HG02884 (cell line): Measurements from ENCODE around the gene DCAF11.
A peak's percentile ranks its signal among the peaks of the same experiment; 100 is the strongest.

Experiments used
- ATAC-seq: cut with Tn5 transposase; IDR thresholded peaks from one replicate; pipeline ENCODE4 v1.9.1; 2021; ENCODE audit warnings: mild to moderate bottlenecking, moderate library complexity; ENCODE audit not compliant: unreplicated experiment

The DCAF11 gene

GRCh38 chr14:24137529-24138395 lies 23.2 kb downstream of the DCAF11 start:
- ATAC-seq: no peak

- no peak for ATAC-seq
These were observed 24.1 kb downstream of the DCAF11 start for GRCh38 chr14:24138396-24139271.

- ATAC-seq: no peak
These were observed 24.8 kb downstream of the DCAF11 start for GRCh38 chr14:24139272-24139934.

- ATAC-seq: peak; percentile 72
These were observed 26.7 kb downstream of the DCAF11 start, which contains the start of gene EMC9 for GRCh38 chr14:24141097-24141880. EMC9 (minus strand) TSS chr14:24141591; CDS start chr14:24141304, 287 bp downstream.

GRCh38 chr14:24143511-24143910 lies 28.9 kb downstream of the DCAF11 start:
- ATAC-seq: no peak

GRCh38 chr14:24144451-24144850 lies 29.9 kb downstream of the DCAF11 start:
- no peak for ATAC-seq

- no peak for ATAC-seq
These were observed 30.6 kb downstream of the DCAF11 start for GRCh38 chr14:24145219-24145618.

GRCh38 chr14:24145690-24146452 lies 31.3 kb downstream of the DCAF11 start:
- ATAC-seq: no peak

- peak; percentile 49 for ATAC-seq
These were observed 31.9 kb downstream of the DCAF11 start, which contains the start of gene PSME2 for GRCh38 chr14:24146453-24146977. PSME2 (minus strand) TSS chr14:24146610; CDS start chr14:24146581, 29 bp downstream.

- peak; percentile 78 for ATAC-seq
These were observed 32.6 kb downstream of the DCAF11 start, which contains the start of gene RNF31 for GRCh38 chr14:24146978-24147760. RNF31 (plus strand) TSS chr14:24147498; CDS start chr14:24147699, 201 bp downstream.

GRCh38 chr14:24147761-24148428 lies 33.3 kb downstream of the DCAF11 start:
- ATAC-seq: no peak

- ATAC-seq: no peak
These were observed 34.9 kb downstream of the DCAF11 start for GRCh38 chr14:24149302-24149969.

GRCh38 chr14:24150061-24150460 lies 35.5 kb downstream of the DCAF11 start:
- no peak for ATAC-seq

- ATAC-seq: no peak
These were observed 36.0 kb downstream of the DCAF11 start for GRCh38 chr14:24150567-24150966.

GRCh38 chr14:24150993-24151392 lies 36.4 kb downstream of the DCAF11 start:
- ATAC-seq: no peak

- ATAC-seq: no peak
These were observed 37.0 kb downstream of the DCAF11 start for GRCh38 chr14:24151404-24152080.

GRCh38 chr14:24155100-24155499 lies 40.5 kb downstream of the DCAF11 start:
- no peak for ATAC-seq
